ENCODE measurements around the gene MYBPH.
A peak's percentile ranks its signal among the peaks of the same experiment; 100 is the strongest.

MYBPH gene

DNA sequence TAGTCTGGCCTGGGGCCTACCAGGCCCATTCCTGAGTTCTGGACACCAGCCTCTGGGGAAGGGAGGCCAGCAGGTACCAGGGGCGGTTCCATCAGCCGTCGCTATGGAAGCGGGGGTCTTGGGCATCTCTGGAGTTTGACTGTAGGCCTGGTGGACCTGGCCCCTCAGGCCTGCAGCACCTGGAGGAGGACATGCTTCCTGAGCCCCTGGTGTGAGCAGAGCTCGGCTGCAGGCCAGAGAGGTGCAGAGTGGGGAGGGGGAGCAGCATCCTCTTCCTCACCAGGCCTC lies 7.8 kb downstream of the MYBPH start:
- no peaks in the 10 kb centered on the region for H4K20me1 ChIP-seq (ENCODE audit: insufficient read depth, low read length)
- no peak overlapping the region for H3K4me3 ChIP-seq (ENCODE audit: low read length)
- no peaks in the 10 kb centered on the region for H3K27me3 ChIP-seq (replicated peaks; ENCODE audit: insufficient read depth, low read length)
- H3F3A ChIP-seq (ENCODE audit: insufficient read depth, low read length): no peaks in the 10 kb centered on the region
- no peaks in the 10 kb centered on the region for H3K9me2 ChIP-seq (replicated peaks; ENCODE audit: insufficient read depth, low read length)
- H3K9ac ChIP-seq (ENCODE audit: low read length): no peak overlapping the region
- no peaks in the 10 kb centered on the region for H3K79me2 ChIP-seq (ENCODE audit: low read length)
- DNase-seq: no peak
- H3K9me3 ChIP-seq (replicated peaks; ENCODE audit: insufficient read depth, low read length): no peaks in the 10 kb centered on the region
- H3K36me3 ChIP-seq (replicated peaks; ENCODE audit: insufficient read depth, low read length): no peaks in the 10 kb centered on the region
- H3K4me1 ChIP-seq (ENCODE audit: low read length): peaks cover 7% of the 10 kb centered on the region; the same call in 1 of the 2 replicates
- no peak for TF ChIP-seq EZH2 (optimal IDR thresholded peaks at IDR 0.05; ENCODE audit: low read depth, low read length)
- TF ChIP-seq, protein P1, sequence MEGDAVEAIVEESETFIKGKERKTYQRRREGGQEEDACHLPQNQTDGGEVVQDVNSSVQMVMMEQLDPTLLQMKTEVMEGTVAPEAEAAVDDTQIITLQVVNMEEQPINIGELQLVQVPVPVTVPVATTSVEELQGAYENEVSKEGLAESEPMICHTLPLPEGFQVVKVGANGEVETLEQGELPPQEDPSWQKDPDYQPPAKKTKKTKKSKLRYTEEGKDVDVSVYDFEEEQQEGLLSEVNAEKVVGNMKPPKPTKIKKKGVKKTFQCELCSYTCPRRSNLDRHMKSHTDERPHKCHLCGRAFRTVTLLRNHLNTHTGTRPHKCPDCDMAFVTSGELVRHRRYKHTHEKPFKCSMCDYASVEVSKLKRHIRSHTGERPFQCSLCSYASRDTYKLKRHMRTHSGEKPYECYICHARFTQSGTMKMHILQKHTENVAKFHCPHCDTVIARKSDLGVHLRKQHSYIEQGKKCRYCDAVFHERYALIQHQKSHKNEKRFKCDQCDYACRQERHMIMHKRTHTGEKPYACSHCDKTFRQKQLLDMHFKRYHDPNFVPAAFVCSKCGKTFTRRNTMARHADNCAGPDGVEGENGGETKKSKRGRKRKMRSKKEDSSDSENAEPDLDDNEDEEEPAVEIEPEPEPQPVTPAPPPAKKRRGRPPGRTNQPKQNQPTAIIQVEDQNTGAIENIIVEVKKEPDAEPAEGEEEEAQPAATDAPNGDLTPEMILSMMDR (IDR thresholded peaks at IDR 0.05; ENCODE audit: low read length): no peak
- TF ChIP-seq EZH2phosphoT487 (IDR thresholded peaks at IDR 0.05; ENCODE audit: low read length): no peak
- no peak overlapping the region for H2AFZ ChIP-seq (ENCODE audit: low read length)
- no peak overlapping the region for H3K4me2 ChIP-seq (ENCODE audit: low read depth, low read length)
- H3K27ac ChIP-seq (ENCODE audit: low read length): no peak overlapping the region

DNA sequence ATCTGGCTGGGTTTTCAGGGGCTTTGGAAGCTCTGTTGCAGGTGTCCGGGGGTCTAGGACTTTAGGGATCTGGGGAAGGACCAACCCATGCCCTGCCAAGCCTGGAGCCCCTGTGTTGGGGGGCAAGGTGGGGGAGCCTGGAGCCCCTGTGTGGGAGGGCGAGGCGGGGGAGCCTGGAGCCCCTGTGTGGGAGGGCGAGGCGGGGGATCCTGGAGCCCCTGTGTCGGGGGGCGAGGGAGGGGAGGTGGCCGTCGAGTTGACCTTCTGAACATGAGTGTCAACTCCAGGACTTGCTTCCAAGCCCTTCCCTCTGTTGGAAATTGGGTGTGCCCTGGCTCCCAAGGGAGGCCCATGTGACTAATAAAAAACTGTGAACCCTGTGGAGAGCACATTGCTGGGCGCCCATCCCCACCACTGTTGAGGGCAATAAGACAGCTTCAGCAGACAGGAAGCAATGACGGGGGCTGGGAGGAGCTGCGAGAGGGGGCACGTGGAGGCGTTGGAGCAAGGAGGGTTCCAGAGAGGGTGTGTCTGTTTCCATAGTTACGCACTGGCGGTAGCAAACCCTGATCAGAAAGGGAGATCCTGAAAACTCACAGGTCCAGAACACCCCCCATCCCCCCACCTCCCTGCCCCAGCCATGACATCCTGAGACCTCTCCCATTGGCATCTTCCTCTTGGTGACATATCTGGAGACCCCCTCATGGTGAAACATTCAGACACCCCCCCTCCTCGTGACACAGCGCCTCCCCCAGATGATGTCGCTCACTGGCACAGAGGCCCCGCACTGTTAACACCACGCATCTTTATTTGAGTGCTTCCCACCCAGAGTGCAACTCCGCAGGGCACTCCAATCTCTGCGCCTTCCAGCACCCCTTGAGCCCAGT lies 8.4 kb downstream of the MYBPH start:
- H4K20me1 ChIP-seq (ENCODE audit: insufficient read depth, low read length): no peaks in the 10 kb centered on the region
- no peaks in the 10 kb centered on the region for H3F3A ChIP-seq (ENCODE audit: insufficient read depth, low read length)
- no peaks in the 10 kb centered on the region for H3K36me3 ChIP-seq (replicated peaks; ENCODE audit: insufficient read depth, low read length)
- H3K27ac ChIP-seq (ENCODE audit: low read length): no peak overlapping the region
- H3K9ac ChIP-seq (ENCODE audit: low read length): peak overlapping the region; percentile 2; the same call in 1 of the 2 replicates
- no peaks in the 10 kb centered on the region for H3K9me2 ChIP-seq (replicated peaks; ENCODE audit: insufficient read depth, low read length)
- no peak for DNase-seq
- TF ChIP-seq EZH2phosphoT487 (IDR thresholded peaks at IDR 0.05; ENCODE audit: low read length) (no peak), EZH2 (optimal IDR thresholded peaks at IDR 0.05; ENCODE audit: low read depth, low read length) (no peak)
- TF ChIP-seq, protein P1 (IDR thresholded peaks at IDR 0.05; ENCODE audit: low read length): no peak
- no peaks in the 10 kb centered on the region for H3K9me3 ChIP-seq (replicated peaks; ENCODE audit: insufficient read depth, low read length)
- H3K4me2 ChIP-seq (ENCODE audit: low read depth, low read length): peak overlapping the region; percentile 58; the same call in 1 of the 2 replicates
- peak overlapping the region; percentile 66 for H2AFZ ChIP-seq (ENCODE audit: low read length)
- H3K27me3 ChIP-seq (replicated peaks; ENCODE audit: insufficient read depth, low read length): no peaks in the 10 kb centered on the region
- H3K79me2 ChIP-seq (ENCODE audit: low read length): no peaks in the 10 kb centered on the region
- no peak overlapping the region for H3K4me3 ChIP-seq (ENCODE audit: low read length)
- peaks cover 7% of the 10 kb centered on the region; the same call in 1 of the 2 replicates for H3K4me1 ChIP-seq (ENCODE audit: low read length)

DNA sequence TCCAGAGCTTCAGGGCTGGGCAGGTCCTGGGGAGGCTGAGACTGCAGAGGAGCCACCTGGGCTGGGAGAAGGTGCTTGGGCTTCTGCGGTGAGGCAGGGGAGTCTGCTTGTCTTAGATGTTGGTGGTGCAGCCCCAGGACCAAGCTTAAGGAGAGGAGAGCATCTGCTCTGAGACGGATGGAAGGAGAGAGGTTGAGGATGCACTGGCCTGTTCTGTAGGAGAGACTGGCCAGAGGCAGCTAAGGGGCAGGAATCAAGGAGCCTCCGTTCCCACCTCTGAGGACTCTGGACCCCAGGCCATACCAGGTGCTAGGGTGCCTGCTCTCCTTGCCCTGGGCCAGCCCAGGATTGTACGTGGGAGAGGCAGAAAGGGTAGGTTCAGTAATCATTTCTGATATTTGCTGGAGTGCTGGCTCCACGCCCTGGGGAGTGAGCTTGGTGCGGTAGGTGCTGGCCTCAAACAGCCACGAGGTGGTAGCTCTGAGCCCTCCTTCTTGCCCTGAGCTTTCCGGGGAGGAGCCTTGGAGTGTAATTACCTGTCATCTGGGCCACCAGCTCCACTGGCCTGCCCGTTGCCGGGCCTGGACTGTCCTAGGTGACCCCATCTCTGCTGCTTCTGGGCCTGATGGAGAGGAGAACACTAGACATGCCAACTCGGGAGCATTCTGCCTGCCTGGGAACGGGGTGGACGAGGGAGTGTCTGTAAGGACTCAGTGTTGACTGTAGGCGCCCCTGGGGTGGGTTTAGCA lies 9.3 kb downstream of the MYBPH start:
- Histone ChIP-seq H3K4me3 (ENCODE audit: low read length) (no peak overlapping the region), H2AFZ (ENCODE audit: low read length) (peak overlapping the region; percentile 66), H3F3A (ENCODE audit: insufficient read depth, low read length) (no peaks in the 10 kb centered on the region), H3K27ac (ENCODE audit: low read length) (no peak overlapping the region), H3K36me3 (replicated peaks; ENCODE audit: insufficient read depth, low read length) (no peaks in the 10 kb centered on the region), H4K20me1 (ENCODE audit: insufficient read depth, low read length) (no peaks in the 10 kb centered on the region), H3K9me3 (replicated peaks; ENCODE audit: insufficient read depth, low read length) (no peaks in the 10 kb centered on the region), H3K9ac (ENCODE audit: low read length) (peak overlapping the region; percentile 2; the same call in 1 of the 2 replicates), H3K4me2 (ENCODE audit: low read depth, low read length) (peak overlapping the region; percentile 58; the same call in 1 of the 2 replicates), H3K27me3 (replicated peaks; ENCODE audit: insufficient read depth, low read length) (no peaks in the 10 kb centered on the region), H3K79me2 (ENCODE audit: low read length) (no peaks in the 10 kb centered on the region), H3K4me1 (ENCODE audit: low read length) (peaks cover 7% of the 10 kb centered on the region; the same call in 1 of the 2 replicates), H3K9me2 (replicated peaks; ENCODE audit: insufficient read depth, low read length) (no peaks in the 10 kb centered on the region)
- peak; percentile 82 for DNase-seq
- no peak for TF ChIP-seq EZH2phosphoT487 (IDR thresholded peaks at IDR 0.05; ENCODE audit: low read length)
- TF ChIP-seq, protein P1 (IDR thresholded peaks at IDR 0.05; ENCODE audit: low read length): peak; percentile 77
- TF ChIP-seq EZH2 (optimal IDR thresholded peaks at IDR 0.05; ENCODE audit: low read depth, low read length): no peak

All from MM.1S (cell line).